Panc1 (cell line): ENCODE data around the gene TMTC3. TPM values are rescaled to one million over a fixed set of nuclear protein-coding genes. Genes with fewer than 3 reads are reported as not detected.

Experiments
- ATAC-seq: fragments of 200-7000 bp; cut with Tn5 transposase; 2 replicates; pipeline ENCODE4 v1.9.1; 2020; ENCODE audit warnings: mild to moderate bottlenecking, moderate library complexity
- BruUV-seq: library from RNA; stranded (reverse); fragments of 400-500 nt; replicated peaks from 2 replicates; lab custom pipeline; 2021; lab: Mats Ljungman, UMichigan
- CTCF ChIA-PET: fragments of 300-600 bp; sonication (Branson Sonifier 250); formaldehyde crosslinking; loops from one replicate; lab custom pipeline; 2022; ENCODE audit warnings: antibody characterized with exemption; lab: Charles Lee
- POLR2A ChIA-PET: fragments of 300-600 bp; sonication (Branson Sonifier 250); formaldehyde crosslinking; loops from one replicate; lab custom pipeline; 2022; ENCODE audit warnings: antibody characterized with exemption; lab: Charles Lee
- DNase-seq: peaks from one replicate; pipeline ENCODE4 v3.0.0-alpha.2; 2010; ENCODE audit warnings: low read depth, low spot score
- H3K27ac ChIP-seq: 2 replicates; pipeline ENCODE4 v1.5.1; 2011; ENCODE audit warnings: mild to moderate bottlenecking, low read length, inconsistent platforms
- H3K27me3 ChIP-seq: fragments of 200-500 bp; sonication (Bioruptor generic); 2 replicates; pipeline ENCODE4 v1.6.0; 2014; ENCODE audit warnings: low read length, inconsistent platforms; ENCODE audit not compliant: control insufficient read depth, insufficient read depth
- H3K36me3 ChIP-seq: fragments of 200-500 bp; sonication (Bioruptor generic); 2 replicates; pipeline ENCODE4 v1.5.1; 2014; ENCODE audit warnings: inconsistent platforms, mild to moderate bottlenecking, low read length, moderate library complexity; ENCODE audit not compliant: control insufficient read depth, insufficient read depth
- H3K4me1 ChIP-seq: 2 replicates; pipeline ENCODE4 v1.5.1; 2011; ENCODE audit warnings: inconsistent platforms, mild to moderate bottlenecking, low read length, moderate library complexity; ENCODE audit not compliant: control insufficient read depth, insufficient read depth
- H3K4me3 ChIP-seq, 2 experiments: 2 replicates each; pipeline ENCODE4 v1.5.1; 2011 to 2012; ENCODE audit warnings: low read depth in 2 of 2, low read length in 2 of 2, mild to moderate bottlenecking in 2 of 2, inconsistent platforms in 1 of 2, moderate library complexity in 1 of 2
- H3K9me3 ChIP-seq: fragments of 200-500 bp; sonication (Bioruptor generic); 2 replicates; pipeline ENCODE4 v1.5.1; 2014; ENCODE audit warnings: low read depth, mild to moderate bottlenecking, inconsistent platforms, low read length, moderate library complexity; ENCODE audit not compliant: control insufficient read depth, insufficient read depth
- POLR2AphosphoS5 ChIP-seq: IDR thresholded peaks from 2 replicates; pipeline ENCODE4 v1.6.1; 2012; ENCODE audit warnings: mild to moderate bottlenecking, low read depth, low read length, moderate library complexity
- SIN3A ChIP-seq: IDR thresholded peaks from 2 replicates; pipeline ENCODE4 v1.6.1; 2012; ENCODE audit warnings: low read depth, mild to moderate bottlenecking, low read length, moderate library complexity, borderline replicate concordance; ENCODE audit not compliant: insufficient read depth
- TCF7L2 ChIP-seq: IDR thresholded peaks from 2 replicates; pipeline ENCODE4 v1.6.1; 2011; ENCODE audit warnings: mild to moderate bottlenecking, low read depth, low read length, inconsistent platforms
- in situ Hi-C: cut with HindIII; loops from 2 replicates; pipeline ENCODE4 v1.10.0; 2016; ENCODE audit warnings: low sequenced_read_pairs, low pct_unique_long_range_greater_than_20kb
- intact Hi-C: fragments of 100-400 bp; cut with micrococcal nuclease; formaldehyde crosslinking; loops from one replicate; pipeline ENCODE4 v1.10.0; 2022; ENCODE audit not compliant: unreplicated experiment
- total RNA-seq: library from RNA; stranded (reverse); gene quantifications from one replicate; pipeline ENCODE4 v1.2.1, GENCODE V29; 2021; ENCODE audit not compliant: unreplicated experiment
- TF ChIP-seq, protein P1 (sequence below): fragments of 450-650 bp; IDR thresholded peaks from 2 replicates; pipeline ENCODE4 v1.5.1; 2017; ENCODE audit warnings: mild to moderate bottlenecking
- TF ChIP-seq, protein P2 (sequence below), 2 experiments: IDR thresholded peaks; 2 replicates each; pipeline ENCODE4 v1.6.1; 2011 to 2012; ENCODE audit warnings: low read depth in 2 of 2, control low read depth in 1 of 2, low read length in 1 of 2, mild to moderate bottlenecking in 1 of 2, moderate library complexity in 1 of 2; ENCODE audit not compliant: insufficient read depth in 1 of 2

Gene TMTC3
- total RNA-seq, 1 experiment from 2014 or later = 21.6 TPM

DNA sequence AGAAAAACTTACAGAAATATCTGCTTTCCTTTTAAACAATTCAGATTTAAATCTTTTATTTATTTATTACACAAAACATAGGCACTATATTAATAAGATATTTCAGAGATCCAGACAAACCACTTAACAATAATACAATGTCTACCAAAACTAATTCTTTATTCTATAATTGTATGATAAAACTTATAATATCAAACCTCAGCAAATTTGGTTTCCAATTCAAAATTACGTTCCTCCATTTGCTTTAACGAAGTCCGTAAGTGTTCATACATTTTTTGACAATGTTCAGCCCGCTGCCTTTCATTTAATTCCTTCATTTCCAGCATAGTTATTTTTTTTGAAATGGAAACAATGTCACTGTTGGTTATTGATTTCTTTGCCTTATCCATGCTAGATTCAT lies 48.5 kb upstream of the TMTC3 start:
- CTCF ChIA-PET = no interaction called here
- H3K27ac ChIP-seq = no peak overlapping the region
- H3K9me3 ChIP-seq = no peaks in the 10 kb centered on the region
- no peak for TF ChIP-seq TCF7L2
- DNase-seq (no peak), ATAC-seq (no peak)
- H3K27me3 ChIP-seq = no peaks in the 10 kb centered on the region
- H3K36me3 ChIP-seq = peaks cover 5% of the 10 kb centered on the region
- H3K4me1 ChIP-seq = no peaks in the 10 kb centered on the region
- in situ Hi-C loops (no loop called here), intact Hi-C loops (no loop called here)
- H3K4me3 ChIP-seq = no peak overlapping the region
- POLR2A ChIA-PET = no interaction called here
- no TSS peak for BruUV-seq

DNA sequence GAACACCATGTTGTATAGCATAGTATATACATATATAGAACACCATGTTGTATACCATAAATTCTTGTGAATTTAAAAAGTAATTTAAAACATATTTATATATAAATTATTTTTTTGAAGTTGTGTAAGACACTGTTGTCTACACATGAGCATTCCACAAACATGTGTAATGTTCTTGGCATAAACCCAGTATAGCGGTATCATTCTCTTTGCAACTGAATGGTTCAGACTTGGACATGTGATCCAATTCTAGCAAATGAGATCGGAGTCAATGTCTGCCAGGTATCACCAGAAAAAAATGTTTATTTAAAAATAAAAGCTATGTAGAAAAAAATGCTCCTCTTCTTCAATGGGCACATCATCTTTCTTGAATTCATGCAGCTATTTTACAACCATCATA lies 34.1 kb upstream of the TMTC3 start:
- DNase-seq (no peak), ATAC-seq (no peak)
- BruUV-seq = no TSS peak
- POLR2A ChIA-PET = no interaction called here
- intact Hi-C loops = no loop called here
- peaks cover 2% of the 10 kb centered on the region; the same call in 1 of the 2 replicates for H3K4me1 ChIP-seq
- TF ChIP-seq POLR2AphosphoS5 (no peak), SIN3A (no peak), TCF7L2 (no peak)
- TF ChIP-seq, protein P1, sequence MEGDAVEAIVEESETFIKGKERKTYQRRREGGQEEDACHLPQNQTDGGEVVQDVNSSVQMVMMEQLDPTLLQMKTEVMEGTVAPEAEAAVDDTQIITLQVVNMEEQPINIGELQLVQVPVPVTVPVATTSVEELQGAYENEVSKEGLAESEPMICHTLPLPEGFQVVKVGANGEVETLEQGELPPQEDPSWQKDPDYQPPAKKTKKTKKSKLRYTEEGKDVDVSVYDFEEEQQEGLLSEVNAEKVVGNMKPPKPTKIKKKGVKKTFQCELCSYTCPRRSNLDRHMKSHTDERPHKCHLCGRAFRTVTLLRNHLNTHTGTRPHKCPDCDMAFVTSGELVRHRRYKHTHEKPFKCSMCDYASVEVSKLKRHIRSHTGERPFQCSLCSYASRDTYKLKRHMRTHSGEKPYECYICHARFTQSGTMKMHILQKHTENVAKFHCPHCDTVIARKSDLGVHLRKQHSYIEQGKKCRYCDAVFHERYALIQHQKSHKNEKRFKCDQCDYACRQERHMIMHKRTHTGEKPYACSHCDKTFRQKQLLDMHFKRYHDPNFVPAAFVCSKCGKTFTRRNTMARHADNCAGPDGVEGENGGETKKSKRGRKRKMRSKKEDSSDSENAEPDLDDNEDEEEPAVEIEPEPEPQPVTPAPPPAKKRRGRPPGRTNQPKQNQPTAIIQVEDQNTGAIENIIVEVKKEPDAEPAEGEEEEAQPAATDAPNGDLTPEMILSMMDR = no peak
- TF ChIP-seq, protein P2, sequence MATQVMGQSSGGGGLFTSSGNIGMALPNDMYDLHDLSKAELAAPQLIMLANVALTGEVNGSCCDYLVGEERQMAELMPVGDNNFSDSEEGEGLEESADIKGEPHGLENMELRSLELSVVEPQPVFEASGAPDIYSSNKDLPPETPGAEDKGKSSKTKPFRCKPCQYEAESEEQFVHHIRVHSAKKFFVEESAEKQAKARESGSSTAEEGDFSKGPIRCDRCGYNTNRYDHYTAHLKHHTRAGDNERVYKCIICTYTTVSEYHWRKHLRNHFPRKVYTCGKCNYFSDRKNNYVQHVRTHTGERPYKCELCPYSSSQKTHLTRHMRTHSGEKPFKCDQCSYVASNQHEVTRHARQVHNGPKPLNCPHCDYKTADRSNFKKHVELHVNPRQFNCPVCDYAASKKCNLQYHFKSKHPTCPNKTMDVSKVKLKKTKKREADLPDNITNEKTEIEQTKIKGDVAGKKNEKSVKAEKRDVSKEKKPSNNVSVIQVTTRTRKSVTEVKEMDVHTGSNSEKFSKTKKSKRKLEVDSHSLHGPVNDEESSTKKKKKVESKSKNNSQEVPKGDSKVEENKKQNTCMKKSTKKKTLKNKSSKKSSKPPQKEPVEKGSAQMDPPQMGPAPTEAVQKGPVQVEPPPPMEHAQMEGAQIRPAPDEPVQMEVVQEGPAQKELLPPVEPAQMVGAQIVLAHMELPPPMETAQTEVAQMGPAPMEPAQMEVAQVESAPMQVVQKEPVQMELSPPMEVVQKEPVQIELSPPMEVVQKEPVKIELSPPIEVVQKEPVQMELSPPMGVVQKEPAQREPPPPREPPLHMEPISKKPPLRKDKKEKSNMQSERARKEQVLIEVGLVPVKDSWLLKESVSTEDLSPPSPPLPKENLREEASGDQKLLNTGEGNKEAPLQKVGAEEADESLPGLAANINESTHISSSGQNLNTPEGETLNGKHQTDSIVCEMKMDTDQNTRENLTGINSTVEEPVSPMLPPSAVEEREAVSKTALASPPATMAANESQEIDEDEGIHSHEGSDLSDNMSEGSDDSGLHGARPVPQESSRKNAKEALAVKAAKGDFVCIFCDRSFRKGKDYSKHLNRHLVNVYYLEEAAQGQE (IDR thresholded peaks at IDR 0.05; ENCODE audit: insufficient read depth in 1 of 2, low read depth in 2 of 2, low read length in 1 of 2) = no peak
- H3K4me3 ChIP-seq = no peak overlapping the region
- H3K27me3 ChIP-seq = no peaks in the 10 kb centered on the region
- in situ Hi-C loops = no loop called here
- no peak overlapping the region for H3K27ac ChIP-seq
- peaks cover 18% of the 10 kb centered on the region for H3K36me3 ChIP-seq
- no peaks in the 10 kb centered on the region for H3K9me3 ChIP-seq
- CTCF ChIA-PET = no interaction called here

DNA sequence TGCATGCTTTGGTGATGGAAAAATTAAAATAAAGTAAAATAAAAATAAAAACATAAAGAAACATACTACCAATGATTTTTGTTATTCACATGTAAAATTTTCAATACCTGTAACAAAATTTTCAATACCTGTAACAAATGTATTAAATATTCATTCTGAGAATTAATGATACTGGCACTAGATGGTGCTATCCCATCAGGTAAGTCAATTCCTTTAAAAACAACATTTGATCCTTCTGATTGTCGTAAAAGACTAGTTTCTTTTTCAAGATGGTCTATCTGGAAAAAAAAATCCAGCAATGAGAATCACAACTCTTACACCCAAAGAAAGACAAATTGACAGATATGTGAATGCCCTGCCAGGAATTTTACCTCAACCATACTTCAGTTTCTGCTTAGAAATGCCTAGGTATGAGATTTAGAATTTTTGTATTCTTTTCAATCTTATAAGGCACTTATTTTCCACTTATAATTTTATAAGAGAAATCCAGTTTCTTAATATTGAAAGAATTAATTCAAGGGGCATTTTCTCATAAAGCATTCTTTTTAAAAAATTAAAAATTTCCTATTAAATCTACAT lies 30.9 kb upstream of the TMTC3 start:
- ChIA-PET CTCF (no interaction called here), POLR2A (no interaction called here)
- intact Hi-C loops = no loop called here
- Histone ChIP-seq H3K36me3 (peaks cover 27% of the 10 kb centered on the region), H3K27me3 (no peaks in the 10 kb centered on the region), H3K4me3 (no peak overlapping the region), H3K27ac (no peak overlapping the region; the same call in 1 of the 2 replicates), H3K4me1 (peaks cover 2% of the 10 kb centered on the region; the same call in 1 of the 2 replicates), H3K9me3 (no peaks in the 10 kb centered on the region)
- TF ChIP-seq, protein P2 (IDR thresholded peaks at IDR 0.05; ENCODE audit: insufficient read depth in 1 of 2, low read depth in 2 of 2, low read length in 1 of 2) = no peak
- no peak for TF ChIP-seq POLR2AphosphoS5
- TF ChIP-seq, protein P1 = peak; percentile 54; the same call in 1 of the 2 replicates
- no TSS peak for BruUV-seq
- in situ Hi-C loops = no loop called here
- DNase-seq = peak; percentile 7
- ATAC-seq = no peak
